ENCODE data around the gene IPO9.
A peak's percentile ranks its signal among the peaks of the same experiment; 100 is the strongest.
"Not testable (repeated sequence)": the region's sequence is repeated elsewhere in the genome, so short reads cannot be mapped to it uniquely, and the experiment has no call there.

IPO9 gene

DNA sequence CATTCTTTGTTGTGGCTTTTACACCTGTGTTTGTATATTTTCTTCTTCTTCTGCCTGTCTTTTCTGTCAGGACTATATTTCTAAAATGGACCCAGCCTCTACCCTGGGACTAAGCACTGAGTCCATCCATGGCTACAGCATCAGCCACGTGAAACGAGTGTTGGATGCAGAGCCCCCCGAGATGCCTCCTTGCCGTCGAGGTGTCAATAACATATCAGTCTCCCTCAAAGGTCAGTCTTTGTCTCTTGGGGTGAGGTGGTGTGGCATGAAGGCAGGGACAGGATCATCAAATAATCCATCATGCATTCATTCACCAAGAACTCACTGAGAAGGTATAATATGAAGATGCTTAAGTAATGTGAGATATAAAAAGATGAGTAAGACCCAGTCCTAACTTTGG, 19.1 kb upstream of the IPO9 start:
- no peak for DNase-seq

DNA sequence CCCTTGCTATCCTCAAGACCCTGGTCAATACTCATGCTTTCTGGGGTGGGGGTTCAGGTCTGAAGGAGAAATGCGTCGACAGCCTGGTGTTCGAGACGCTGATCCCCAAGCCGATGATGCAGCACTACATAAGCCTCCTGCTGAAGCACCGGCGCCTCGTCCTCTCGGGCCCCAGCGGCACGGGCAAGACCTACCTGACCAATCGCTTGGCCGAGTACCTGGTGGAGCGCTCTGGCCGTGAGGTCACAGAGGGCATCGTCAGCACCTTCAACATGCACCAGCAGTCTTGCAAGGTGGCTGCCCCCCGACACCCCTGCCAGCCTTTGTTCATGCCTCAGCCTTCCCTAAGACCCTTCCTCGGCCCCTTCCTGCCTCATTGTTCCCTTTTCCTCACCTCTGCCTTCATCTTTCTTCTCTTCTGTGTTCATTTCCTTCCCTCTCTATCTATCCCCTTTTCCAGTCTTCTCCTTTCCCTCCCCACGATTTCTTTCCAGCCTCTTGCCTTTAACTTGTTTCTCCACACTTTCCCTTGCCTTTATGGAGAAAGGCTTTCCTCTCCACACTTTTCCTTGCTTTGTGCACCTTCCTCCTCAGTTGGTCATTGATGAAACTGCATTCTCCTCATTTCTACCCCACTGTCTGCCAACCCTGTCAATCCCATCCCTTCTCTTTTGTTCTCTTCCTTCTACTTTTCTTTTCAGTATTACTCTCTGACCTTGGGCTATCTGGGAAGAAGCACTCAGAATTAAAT, 18.3 kb upstream of the IPO9 start:
- DNase-seq = no peak

DNA sequence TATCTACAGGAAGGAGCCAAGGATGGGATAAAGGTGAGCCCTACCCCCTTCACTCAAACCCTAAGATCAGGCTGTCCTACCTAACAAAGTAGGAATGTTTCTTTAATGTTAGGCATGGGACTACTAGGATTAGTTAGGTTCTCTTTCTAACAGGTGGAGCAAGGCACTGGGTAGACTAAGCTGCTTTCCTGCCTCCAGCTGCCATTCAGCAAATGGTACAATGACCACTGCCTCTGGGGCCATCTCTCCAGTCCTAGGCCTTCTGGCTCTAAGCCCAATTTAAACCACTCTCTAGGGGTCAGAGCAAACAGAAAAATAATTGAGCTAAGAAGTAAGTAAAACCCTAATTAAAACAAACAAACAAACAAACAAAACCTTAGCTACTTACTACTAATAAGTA, 15.7 kb upstream of the IPO9 start:
- no peak for DNase-seq

DNA sequence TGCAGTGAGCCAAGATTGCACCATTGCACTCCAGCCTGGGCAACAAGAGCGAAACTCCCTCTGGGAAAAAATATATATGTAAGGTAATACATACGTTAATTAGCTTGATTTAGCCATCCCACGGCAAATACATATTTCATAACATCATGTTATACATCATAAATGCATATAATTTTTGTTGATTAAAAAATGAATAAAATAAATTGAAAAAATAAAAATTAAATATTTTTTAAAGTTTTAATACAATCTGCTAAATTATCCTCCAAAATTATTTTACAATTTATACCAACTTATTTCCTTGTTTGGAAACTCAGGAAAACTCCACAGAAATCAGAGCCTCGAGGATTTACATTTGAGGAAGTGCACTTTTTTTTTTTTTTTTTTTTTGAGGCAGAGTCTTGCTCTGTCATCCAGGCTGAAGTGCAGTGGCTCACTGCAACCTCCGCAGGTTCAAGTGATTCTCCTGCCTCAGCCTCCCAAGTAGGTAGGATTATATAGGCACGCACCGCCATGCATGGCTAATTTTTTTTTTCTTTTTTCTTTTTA, 12.6 kb upstream of the IPO9 start:
- no peak for DNase-seq

DNA sequence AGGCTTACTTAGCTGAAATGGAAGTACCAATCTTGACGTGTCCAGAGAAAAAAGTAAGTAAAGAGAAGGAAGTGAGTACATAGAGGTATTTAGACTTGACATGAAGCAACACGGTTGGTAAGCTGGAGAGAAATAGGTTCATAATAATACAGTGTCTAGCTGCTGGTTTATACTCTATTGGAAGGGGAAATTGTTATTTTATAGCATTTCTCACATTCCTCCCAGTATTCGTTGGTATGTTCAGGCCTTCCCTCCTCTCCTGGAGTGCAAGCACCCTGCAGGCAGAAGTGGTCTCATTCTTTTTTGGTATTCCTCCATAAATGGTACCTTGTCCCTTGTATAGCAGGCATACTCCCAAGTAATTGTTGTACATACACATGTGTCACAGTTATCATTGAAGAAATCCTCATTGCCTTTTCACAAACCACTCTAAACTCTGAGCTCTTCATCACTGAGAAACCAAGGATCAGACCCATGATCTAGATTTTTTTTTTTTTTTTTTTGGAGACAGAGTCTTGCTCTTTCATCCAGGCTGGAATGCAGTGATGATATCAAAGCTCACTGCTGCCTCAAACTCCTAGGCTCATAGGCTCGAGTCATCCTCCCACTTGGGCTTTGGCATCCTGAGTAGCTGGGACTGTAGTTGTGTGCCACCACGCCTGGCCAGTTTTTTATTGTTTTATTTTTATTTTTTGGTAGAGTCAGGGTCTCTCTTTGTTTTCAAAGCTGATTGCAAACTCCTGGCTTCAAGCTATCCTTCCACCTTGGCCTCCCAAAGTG, 9.8 kb upstream of the IPO9 start:
- DNase-seq = no peak

DNA sequence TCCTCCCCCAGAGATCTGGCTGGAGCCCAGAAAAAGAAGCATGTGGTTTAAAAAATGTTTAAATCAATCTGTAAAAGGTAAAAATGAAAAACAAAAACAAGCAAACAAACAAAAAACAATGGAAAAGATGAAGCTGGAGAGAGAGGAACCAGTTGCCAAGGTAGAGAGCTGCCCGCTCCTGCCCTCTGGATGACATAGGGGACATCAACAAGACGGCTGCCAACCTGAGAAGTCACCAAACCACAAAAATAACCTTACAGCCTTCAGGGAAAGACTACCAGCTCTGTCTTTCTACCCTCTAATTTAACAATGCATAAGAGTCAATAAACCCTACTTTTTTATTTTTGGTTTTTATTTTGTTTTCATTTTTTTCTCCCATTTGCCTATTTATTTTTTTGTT, 8.5 kb upstream of the IPO9 start:
- DNase-seq = no peak

DNA sequence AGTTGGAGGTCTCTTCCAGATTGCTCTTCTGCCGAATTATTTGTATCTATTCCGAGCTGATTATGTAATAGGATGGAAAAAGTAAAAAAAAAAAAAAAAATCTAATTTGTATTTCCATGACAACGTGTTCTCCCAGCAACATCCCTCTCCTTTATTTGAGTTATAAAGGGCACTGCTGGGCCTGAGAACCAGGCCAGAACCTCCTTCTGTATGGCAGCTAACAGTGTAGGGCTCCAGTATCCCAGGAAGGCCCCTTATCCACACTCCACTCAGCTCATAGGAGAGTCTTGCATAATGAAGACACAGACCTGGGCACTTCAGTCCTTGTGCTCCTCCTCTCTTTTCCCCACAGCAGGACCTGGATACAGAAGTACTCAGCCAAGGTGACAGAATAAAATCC, 3.7 kb upstream of the IPO9 start:
- peak in 16 of 56 donors; percentile 3 to 28 (median 12) for DNase-seq

DNA sequence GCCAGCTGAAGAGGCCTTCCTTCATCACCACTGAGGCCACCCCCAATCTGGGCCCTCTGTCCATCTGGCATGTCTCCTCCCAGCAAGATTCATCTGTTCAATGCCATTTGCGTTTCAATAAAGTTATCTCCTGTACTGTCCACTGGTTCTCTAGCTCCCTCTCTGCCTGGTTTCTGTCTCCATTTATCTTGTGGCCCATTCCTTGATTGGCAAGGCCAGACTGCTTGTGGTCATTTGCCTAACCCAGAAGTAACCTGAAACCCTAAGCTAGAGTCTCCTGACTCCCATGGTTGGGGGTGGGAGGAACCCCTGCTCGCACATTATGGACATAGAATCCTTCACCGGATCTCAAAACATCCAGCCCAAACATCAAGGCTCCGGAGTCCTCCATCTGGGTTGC, 2.1 kb upstream of the IPO9 start:
- DNase-seq = no peak

DNA sequence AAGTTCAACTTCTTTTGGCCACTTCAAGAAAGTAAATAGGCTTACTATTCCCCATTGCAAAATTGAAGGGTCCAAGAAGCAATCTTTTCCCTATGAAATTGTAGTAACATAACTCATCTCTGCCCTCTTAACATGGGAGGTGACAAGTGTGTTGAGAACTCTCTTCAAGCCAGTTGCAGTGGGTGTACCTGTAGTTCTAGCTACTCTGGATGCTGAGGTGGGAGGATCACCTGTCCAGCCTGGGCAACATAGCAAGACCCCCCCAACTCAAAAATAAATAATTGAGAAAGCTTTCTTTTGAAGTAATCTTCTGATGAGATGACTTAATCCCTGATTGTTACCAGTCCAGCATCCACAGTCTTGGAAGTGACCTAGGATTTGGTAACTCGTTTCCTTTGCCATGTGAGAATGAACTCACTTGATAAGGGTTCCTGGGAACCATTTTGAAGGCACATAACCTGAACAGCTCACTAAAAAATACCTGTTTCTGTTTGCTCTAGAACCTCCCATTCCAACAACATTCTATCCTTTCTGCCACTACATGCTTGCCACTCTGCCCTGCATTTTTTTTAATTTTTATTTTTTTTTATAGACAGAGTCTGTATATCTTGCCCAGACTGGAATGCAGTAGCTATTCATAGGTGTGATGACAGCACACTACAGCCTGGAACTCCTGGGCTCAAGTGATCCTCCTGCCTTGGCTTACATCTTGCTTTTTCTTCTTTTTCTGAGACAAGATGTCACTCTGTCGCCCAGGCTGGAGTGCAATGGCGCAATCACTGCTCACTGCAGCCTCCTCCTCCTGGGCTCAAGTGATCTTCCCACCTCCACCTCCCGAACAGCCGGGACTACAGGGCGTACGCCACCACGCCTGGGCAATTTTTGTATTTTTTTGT, 1.4 kb upstream of the IPO9 start:
- no peak for DNase-seq

DNA sequence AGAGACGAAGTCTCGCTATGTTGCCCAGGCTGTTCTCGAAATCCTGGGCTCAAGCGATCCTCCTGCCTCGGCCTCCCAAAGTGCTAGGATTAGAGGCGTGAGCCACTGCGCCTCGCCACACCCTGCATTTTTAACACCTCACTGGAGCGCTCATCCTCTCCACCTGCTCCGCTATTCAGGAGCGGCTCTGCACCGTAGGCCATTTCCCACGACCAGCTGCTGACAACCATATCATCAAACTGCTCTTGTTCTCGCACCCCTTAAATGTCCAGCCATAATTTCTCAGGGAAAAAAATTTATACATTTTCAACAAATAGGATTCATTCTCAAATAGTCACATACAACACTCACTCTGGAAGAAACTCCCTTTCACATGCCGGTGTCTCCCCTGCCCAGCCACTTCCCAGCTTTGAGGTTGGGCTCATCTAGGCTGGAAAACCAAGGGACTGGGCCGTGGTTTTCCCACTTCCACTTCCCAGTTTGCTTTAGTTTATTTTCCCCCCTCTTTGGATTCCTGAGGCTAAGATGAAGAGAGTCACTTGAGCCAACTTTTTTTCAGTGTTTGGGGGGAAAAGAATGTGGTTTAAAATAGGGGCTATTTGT, 639 bp upstream of the IPO9 start:
- DNase-seq = no peak

DNA sequence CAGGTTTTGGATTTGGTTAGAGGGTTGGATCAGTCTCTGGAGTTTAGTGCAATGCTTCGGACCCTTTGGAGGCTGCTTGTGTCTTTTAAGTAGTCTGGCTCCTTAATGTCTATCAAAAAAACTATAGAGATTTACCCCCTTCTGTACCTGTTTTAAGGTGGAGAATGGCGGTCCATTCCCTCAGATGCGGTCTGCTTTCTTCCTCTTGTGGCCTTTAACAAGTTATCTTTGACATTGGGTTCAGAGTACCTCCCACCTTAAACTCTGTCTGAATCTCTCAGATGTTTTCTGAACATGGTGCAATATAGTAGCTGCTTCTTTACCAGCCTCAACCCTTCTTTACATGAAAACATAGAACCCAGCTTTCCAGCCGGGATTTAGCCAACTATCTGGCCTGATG, 2.4 kb downstream of the IPO9 start:
- DNase-seq = no peak

DNA sequence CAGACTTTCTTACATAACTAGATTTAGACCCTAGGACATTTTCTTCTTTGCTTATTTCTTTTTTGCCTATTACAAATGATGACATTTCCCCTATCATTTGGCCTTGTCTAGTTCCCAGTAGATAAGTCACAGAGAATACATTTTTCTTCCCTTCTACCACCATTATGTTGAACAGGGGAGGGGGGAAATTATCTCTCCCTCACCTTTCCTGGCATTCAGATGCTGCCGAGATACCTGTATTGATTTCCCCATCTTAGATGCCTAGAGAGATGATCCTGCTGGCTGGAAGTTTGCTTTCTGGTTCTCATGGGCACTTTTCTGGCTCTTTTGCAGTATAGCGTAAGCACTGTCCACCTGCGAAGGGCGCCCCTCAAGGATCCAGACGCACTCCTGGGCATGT, 5.7 kb downstream of the IPO9 start:
- DNase-seq = no peak

DNA sequence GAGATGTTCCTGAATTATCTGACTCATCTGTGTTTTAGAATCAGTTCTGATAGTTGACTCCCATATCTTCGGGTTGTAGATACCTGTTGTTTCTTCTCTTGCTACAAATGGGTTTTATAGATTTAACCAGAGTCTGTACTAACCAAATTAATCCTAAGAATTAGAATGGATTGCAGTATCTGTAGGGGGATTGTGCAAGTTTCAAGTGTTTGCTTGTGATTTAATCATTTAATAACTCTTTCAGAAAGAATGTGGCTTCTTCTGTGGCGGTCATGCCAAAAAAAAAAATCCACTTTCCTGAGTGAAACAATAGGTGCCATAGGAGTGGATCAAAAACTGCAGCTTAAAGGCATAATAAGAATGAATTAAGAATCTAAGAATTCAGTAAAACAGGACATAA, 9.4 kb downstream of the IPO9 start:
- DNase-seq = no peak

DNA sequence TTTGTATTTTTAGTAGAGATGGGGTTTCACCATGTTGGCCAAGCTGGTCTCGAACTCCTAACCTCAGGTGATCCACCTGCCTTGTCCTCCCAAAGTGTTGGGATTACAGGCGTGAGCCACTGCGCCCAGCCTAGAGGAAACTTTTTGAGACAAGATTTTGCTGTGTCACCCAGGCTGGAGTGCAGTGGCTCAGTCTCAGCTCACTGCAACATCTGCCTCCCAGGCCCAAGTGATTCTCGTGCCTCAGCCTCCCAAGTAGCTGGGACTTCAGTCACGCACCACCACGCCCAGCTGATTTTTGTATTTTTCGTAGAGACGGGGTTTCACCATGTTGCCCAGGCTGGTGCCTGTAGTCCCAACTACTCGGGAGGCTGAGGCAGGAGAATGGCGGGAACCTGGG, 10.1 kb downstream of the IPO9 start:
- DNase-seq = not testable (repeated sequence)

DNA sequence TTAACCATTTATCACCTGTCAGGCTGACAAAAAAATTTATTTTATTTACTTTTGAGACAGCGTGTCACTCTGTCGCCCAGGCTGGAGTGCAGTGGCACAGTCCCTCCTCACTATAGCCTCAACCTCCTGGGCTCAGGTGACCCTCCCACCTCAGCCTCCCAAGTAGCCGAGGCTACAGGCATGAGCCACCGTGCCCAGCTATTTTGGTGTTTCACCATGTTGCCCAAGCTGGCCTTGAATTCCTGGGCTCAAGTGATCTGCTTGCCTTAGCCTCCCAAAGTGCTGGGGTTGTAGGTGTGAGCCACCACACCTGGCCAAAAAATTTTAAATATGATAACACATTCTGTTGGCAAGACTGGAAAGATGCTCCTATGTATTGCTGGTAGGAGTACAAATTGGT, 11.1 kb downstream of the IPO9 start:
- DNase-seq = no peak

DNA sequence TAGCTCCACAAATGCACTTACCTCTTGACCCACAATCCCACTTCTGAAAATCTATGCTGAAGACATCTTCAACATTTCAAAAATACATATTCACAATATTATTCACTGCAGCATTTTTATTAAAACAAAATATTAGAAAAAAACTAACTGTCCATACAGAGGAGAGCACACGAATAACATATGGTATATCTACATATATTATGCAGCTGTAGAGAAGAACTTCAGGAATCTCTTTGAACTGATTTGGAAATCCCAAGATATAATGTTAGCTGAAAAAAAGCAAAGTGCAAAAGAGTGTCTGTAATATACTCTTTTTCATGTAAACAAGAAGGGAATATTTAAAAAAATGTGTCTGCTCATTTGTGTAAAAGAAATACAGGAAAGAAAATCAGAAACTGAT, 11.5 kb downstream of the IPO9 start:
- DNase-seq = no peak

DNA sequence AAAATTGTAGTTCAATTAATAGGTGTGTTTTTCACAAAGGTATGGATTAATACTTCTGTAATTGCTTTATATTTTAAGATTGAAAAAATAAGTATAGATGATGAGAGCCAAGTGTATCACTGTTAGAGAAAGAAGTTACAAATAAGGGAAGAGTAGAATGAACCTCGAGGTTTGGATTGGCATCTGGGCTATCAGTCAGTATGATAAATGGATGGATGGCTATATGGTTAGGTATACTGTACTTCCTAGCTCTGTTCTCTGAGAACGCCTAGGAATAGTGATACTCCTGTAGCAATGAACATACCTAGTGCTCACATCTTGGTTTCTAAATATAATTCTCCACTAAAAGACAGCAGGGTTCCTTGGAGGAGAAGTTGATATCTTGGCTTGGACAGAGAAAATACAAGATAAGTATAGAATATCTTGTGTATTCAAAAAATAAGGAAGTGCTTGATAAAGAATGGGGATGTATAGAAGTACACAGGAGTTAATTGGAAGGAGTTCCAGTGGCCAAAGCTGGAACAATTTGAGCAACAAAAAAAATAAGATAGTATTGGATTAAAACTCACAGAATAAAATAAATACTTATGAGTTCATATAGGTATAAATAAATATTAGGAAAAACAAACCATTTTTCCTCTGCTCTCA, 12.4 kb downstream of the IPO9 start:
- no peak for DNase-seq

DNA sequence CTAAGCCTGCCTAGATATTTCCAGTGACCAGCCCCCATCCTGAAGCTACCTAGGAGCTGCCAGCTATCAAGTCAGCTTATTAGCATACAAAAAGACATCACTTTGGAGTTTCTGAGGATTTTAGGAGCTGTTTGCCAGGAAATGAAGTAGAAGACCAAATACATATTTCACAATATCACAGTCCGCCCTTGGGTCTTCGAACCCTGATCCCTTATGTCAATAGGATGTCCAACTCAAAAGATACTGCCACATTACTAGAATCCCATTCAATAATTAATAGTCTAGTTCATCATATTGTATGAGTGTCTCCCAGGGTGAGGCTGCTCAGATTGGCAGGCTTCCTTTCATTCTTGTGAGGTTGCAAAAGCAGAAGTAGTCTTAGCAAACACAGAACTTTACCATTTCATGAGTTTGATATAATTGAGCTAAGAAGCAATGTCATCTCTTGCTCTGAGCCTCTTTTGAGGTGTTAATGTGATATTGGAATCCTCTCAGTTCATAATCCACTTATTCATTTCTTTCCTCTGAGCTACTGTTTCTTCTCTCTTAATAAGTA, 13.6 kb downstream of the IPO9 start:
- no peak for DNase-seq

DNA sequence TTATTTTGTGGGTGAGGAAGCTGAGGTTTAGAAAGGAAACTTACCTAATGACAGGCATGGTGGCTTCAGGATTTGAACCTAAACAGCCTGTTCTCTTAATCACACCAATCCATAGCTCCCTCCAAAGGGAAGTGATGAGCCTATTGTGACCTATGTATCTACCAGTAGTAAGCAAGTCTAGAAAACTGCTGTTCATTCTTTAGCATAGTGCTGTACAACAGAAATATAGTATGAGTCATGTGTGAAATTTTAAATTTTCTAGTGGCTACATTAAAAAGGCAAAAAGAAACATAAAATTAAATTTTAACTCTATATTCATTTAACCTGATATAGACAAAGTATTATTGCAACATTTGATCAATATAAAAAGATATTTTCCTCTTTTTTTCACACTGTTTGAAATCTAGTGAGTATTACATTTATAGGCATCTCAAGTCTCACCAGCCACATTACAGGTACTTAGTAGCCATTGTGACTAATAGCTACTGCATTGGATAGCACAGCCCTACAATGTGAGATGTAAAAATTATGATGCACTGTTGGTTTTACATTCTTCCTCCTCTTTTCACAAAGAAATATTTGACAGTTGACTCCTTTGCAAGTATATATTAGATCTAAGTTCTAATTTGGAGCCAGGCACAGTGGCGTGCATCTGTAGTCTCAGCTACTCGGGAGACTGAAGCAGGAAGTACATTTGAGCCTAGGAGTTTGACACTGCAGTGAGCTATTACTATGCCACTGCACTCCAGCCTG, 16.6 kb downstream of the IPO9 start:
- no peak for DNase-seq

DNA sequence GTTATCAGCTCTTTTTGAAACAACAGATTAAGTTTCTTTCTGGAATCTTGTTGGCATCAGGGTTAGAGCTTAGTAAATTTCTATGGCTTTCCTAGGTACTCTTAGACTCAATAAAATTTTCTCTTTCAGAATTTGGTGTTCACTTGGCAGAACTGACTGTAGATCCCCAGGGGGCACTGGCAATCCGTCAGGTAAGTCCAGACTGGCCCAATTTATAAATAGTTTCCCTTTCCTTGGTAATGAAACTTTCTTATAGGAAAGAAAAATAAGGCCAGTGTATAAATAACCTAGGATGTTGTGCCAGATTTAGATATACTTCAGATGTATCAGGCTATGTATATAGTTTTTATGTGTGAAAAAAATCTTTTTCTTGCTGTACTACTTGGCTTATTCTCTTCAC, 18.2 kb downstream of the IPO9 start:
- no peak for DNase-seq
